Uterus (tissue), 4 donors: Measurements from ENCODE around the gene NELL1. TPM values are rescaled to one million over a fixed set of nuclear protein-coding genes. Genes with fewer than 3 reads are reported as not detected.

Experiments
- DNase-seq, 2 donors: peaks; one replicate each; pipeline ENCODE4 v3.0.0-alpha.2; 2019 to 2020
- H3K27ac ChIP-seq, 2 donors: fragments of 200-600 bp; sonication (generic); 1 replicate in 1 of 2; 2 replicates in 1 of 2; pipeline ENCODE4 v1.5.1; 2016 to 2018
- H3K27me3 ChIP-seq, 2 donors: fragments of 200-600 bp; sonication (generic); one replicate each; pipeline ENCODE4 v1.5.1; 2018 to 2019; ENCODE audit warnings: control low read depth in 1 of 2
- H3K36me3 ChIP-seq, 2 donors: fragments of 200-600 bp; sonication (generic); one replicate each; pipeline ENCODE4 v1.5.1; 2019; ENCODE audit warnings: control low read depth in 1 of 2
- H3K4me1 ChIP-seq, 2 donors: fragments of 200-600 bp; sonication (generic); one replicate each; pipeline ENCODE4 v1.5.1; 2018 to 2019; ENCODE audit warnings: control low read depth in 1 of 2
- H3K4me3 ChIP-seq, 2 donors: fragments of 200-600 bp; sonication (generic); 1 replicate in 1 of 2; 2 replicates in 1 of 2; pipeline ENCODE4 v1.5.1; 2018 to 2019; ENCODE audit warnings: mild to moderate bottlenecking in 1 of 2
- H3K9me3 ChIP-seq, 2 donors: fragments of 200-600 bp; sonication (generic); one replicate each; pipeline ENCODE4 v1.5.1; 2019; ENCODE audit warnings: control low read depth in 1 of 2
- CTCF ChIP-seq, 4 experiments: fragments of 200-600 bp in 2 of 4; fragments of 450-650 bp in 2 of 4; sonication (generic) in 2 of 4; IDR thresholded peaks; one replicate each; pipeline ENCODE4 v1.5.1; 2016 to 2019; ENCODE audit warnings: antibody characterized with exemption in 4 of 4, mild to moderate bottlenecking in 2 of 4, moderate library complexity in 1 of 4
- POLR2A ChIP-seq, 2 donors: fragments of 450-650 bp; IDR thresholded peaks; one replicate each; pipeline ENCODE4 v1.6.1; 2016; ENCODE audit warnings: antibody characterized with exemption in 2 of 2, mild to moderate bottlenecking in 1 of 2, moderate library complexity in 1 of 2
- intact Hi-C: fragments of 100-400 bp; cut with DNase I; formaldehyde crosslinking; loops from one replicate; pipeline ENCODE4 v1.15.1; 2023; ENCODE audit warnings: low total_unique reads
- total RNA-seq, 4 donors: library from RNA; depleted of rRNA in 3 of 4; stranded (reverse); fragments of >200 nt in 3 of 4; gene quantifications; one replicate each; pipeline versions ENCODE4 v1.1.0 to v1.2.4, GENCODE V29; 2014 to 2023
- donor health status: DM: yes; HTN: yes; CAD: no.

Gene NELL1
- total RNA-seq, 4 donors from 2014 or later = 0.34 to 25.1 TPM; not detected in 2

- no peak for DNase-seq
- no peaks in the 10 kb centered on the region for H3K9me3 ChIP-seq
- H3K27ac ChIP-seq = no peak overlapping the region
- no peaks in the 10 kb centered on the region for H3K27me3 ChIP-seq
- no peaks in the 10 kb centered on the region for H3K4me1 ChIP-seq
- TF ChIP-seq CTCF (IDR thresholded peaks at IDR 0.05) (no peak), POLR2A (IDR thresholded peaks at IDR 0.05) (no peak)
- intact Hi-C loops = no loop called here
- no peaks in the 10 kb centered on the region for H3K36me3 ChIP-seq
- no peak overlapping the region for H3K4me3 ChIP-seq
Observed at GRCh38 chr11:21402274-21402673, 732.9 kb downstream of the NELL1 start.

DNA sequence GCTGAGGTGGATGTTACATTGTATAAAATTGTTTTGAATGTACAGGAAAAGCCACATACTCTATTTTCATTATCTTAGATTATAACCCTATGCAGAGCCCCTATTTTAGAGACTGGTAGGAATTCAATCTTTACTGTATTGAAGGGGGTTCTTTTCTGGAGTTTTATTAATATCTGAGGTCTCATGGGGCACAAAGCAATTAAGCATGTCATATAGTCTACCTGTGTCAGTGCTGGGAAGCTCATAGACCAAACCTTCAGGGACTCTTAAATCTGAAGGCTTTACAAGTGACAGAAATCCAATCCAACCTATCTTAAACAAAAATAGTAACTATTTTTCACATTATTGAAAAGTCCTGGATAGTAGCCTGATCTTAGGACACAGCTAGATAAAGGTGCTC lies 733.7 kb downstream of the NELL1 start:
- TF ChIP-seq CTCF (IDR thresholded peaks at IDR 0.05) = no peak
- TF ChIP-seq POLR2A (IDR thresholded peaks at IDR 0.05) = no peak
- Histone ChIP-seq H3K36me3 (no peaks in the 10 kb centered on the region), H3K4me3 (no peak overlapping the region), H3K27me3 (no peaks in the 10 kb centered on the region), H3K4me1 (no peaks in the 10 kb centered on the region), H3K9me3 (no peaks in the 10 kb centered on the region), H3K27ac (no peak overlapping the region)
- intact Hi-C loops = no loop called here
- no peak for DNase-seq

- intact Hi-C loops = no loop called here
- TF ChIP-seq CTCF (IDR thresholded peaks at IDR 0.05) (no peak), POLR2A (IDR thresholded peaks at IDR 0.05) (no peak)
- no peak overlapping the region for H3K4me3 ChIP-seq
- H3K27me3 ChIP-seq = no peaks in the 10 kb centered on the region
- DNase-seq = no peak
- no peaks in the 10 kb centered on the region for H3K36me3 ChIP-seq
- no peaks in the 10 kb centered on the region for H3K9me3 ChIP-seq
- H3K27ac ChIP-seq = no peak overlapping the region
- H3K4me1 ChIP-seq = no peaks in the 10 kb centered on the region
Observed at GRCh38 chr11:21405422-21405821, 736.0 kb downstream of the NELL1 start.

- no peak for DNase-seq
- Histone ChIP-seq H3K27me3 (no peaks in the 10 kb centered on the region), H3K4me3 (no peak overlapping the region), H3K9me3 (no peaks in the 10 kb centered on the region), H3K4me1 (no peaks in the 10 kb centered on the region), H3K36me3 (no peaks in the 10 kb centered on the region), H3K27ac (no peak overlapping the region)
- no peak for TF ChIP-seq POLR2A (IDR thresholded peaks at IDR 0.05)
- no peak for TF ChIP-seq CTCF (IDR thresholded peaks at IDR 0.05)
- intact Hi-C loops = no loop called here
Observed at GRCh38 chr11:21410513-21410912, 741.1 kb downstream of the NELL1 start.

DNA sequence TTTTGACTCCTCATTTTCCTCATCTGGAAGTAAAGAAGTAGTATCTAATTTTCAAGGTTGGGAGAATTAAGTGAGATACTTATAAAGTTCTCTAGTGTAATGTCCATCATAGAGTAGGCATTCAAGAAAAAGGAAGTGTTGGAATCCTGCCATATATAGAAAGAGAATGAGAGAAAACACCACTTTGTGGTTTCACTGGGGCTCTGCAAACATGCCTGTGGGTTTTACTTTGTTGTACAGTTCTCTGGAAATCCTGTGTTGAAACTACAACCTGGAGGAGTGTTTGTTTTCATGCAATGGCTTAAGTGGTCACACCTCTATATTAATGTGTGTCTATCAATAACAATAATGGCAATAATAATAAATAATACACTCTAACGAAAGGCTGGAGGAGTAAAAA lies 741.7 kb downstream of the NELL1 start:
- no peak for TF ChIP-seq CTCF (IDR thresholded peaks at IDR 0.05)
- no peak for TF ChIP-seq POLR2A (IDR thresholded peaks at IDR 0.05)
- DNase-seq = no peak
- Histone ChIP-seq H3K27me3 (no peaks in the 10 kb centered on the region), H3K9me3 (no peaks in the 10 kb centered on the region), H3K36me3 (no peaks in the 10 kb centered on the region), H3K4me1 (no peaks in the 10 kb centered on the region), H3K4me3 (no peak overlapping the region), H3K27ac (no peak overlapping the region)
- intact Hi-C loops = no loop called here
